ENCODE measurements around the gene LRRC72.
"Not testable (repeated sequence)": the region's sequence is repeated elsewhere in the genome, so short reads cannot be mapped to it uniquely, and the experiment has no call there.

The LRRC72 gene

DNA sequence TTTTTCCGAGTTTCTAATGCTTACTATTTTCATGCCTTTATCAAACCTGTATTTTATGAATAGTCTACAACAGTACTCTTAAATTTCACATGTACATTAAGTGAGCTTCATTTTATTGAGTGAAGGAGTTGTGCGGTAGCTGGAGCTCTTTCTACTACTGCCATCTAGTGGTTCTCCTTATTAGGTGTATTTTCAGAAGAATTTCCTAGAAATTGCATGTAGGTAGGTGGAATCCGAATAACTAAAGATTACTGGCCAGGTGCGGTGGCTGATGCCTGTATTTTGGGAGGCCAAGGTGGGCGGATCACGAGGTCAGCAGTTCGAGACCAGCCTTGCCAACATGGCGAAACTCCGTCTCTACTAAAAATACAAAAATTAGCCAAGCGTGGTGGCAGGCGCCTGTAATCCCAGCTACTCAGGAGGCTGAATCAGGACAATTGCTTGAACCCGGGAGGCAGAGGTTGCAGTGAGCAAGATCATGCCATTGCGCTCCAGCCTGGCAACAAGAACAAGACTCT lies 38.3 kb downstream of the LRRC72 start:
- DNase-seq, result no peak
- intact Hi-C loops (cut with DNase I), result loop anchor here (1.0 to 2.0 kb wide), 2 partner anchors 132 to 487 kb away; no protein-coding TSS in a partner anchor

DNA sequence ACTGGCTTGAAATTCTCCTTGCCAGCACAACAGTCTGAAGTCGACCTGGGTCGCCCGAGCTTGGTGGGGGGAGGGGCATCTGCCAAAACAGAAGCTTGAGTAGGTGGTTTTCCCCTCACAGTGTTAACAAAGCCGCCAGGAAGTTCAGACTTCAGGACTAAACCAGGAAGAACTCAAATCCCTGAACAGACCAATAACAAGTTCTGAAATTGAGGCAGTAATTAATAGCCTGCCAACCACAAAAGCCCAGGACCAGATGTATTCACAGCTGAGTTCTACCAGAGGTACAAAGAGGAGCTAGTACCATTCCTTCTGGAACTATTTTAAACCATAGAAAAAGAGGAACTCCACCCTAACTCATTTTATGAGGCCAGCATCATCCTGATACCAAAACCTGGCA lies 45.3 kb downstream of the LRRC72 start:
- DNase-seq, result no peak
- intact Hi-C loops (cut with DNase I), result no loop called here

DNA sequence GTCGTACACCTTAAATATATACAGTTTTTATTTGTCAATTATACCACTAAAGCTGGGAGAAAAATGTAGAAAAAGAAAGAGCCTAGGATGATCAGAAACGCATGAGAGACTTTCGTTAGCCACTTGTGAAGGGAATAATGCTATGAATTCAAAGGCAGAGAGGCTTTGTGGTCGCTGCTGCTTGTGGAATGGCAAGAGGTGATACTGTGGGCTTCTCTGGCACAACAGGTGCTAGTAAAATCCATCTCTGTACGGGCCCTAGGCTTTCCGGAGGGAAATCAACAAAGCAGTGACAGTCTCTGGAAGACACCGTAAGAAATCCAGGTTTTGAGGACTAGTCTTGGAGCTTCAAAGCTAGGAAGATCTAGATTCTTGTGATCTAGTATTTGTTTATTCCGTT lies 52.6 kb downstream of the LRRC72 start:
- intact Hi-C loops (cut with DNase I), result no loop called here
- no peak for DNase-seq

DNA sequence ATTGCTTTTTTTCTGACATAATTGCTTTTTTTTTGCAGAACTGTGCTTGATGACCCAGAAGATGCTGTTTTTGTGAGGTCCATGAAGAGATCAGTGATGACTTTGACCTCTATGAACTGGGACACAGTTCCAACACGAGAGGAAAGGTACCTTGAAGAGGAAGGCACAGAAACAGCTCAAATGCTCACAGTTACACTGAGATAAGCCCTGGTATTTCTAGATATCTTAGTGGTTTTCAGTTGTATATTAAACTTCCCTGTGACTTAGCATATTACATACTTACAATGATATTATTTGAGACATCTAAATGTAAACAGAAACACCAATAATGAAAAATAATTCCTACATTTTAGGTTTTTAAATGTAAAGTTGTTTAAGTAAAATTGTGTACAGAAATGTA lies 54.7 kb downstream of the LRRC72 start:
- intact Hi-C loops (cut with DNase I), result no loop called here
- DNase-seq, result no peak

DNA sequence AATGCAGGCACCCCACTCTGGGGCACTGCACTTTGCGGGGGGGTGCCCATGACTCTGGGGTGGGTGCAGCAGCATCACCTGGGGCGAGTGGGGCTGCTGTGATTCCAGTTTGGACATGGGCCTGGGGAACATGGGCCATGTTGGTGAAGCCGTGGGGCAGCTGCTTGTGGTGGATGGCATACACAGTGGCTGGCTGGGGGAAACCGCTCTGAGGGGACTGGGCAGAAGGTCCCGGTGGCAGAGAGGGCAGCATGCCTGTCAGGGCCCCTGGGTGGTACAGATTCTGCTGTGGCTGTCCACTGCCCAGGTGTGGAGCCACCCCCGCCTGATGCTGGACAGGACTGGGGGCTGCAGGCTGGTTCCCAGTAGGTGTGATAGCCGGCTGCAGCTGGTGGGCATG lies 57.2 kb downstream of the LRRC72 start:
- no peak for DNase-seq
- intact Hi-C loops (cut with DNase I), result no loop called here

DNA sequence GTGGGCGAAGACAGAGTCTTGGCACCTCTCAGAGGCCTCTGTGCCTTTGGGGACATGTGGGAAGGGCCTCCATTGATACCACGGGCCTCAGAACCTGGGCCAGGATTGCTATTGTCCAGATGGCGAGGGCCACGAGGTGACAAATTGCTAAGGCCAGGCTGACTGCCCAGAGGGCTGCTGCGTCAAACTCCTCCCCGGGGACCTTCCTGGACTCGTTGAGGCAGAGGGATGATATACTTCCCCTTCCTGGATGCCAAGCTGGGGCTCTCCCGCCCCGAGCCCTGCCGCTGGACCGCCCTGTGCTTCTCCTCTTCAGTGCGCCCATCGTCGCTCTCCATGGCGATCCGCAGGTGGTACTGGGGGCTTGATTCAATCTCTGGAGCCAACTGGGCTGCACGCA lies 58.9 kb downstream of the LRRC72 start:
- DNase-seq, result no peak
- intact Hi-C loops (cut with DNase I), result no loop called here

DNA sequence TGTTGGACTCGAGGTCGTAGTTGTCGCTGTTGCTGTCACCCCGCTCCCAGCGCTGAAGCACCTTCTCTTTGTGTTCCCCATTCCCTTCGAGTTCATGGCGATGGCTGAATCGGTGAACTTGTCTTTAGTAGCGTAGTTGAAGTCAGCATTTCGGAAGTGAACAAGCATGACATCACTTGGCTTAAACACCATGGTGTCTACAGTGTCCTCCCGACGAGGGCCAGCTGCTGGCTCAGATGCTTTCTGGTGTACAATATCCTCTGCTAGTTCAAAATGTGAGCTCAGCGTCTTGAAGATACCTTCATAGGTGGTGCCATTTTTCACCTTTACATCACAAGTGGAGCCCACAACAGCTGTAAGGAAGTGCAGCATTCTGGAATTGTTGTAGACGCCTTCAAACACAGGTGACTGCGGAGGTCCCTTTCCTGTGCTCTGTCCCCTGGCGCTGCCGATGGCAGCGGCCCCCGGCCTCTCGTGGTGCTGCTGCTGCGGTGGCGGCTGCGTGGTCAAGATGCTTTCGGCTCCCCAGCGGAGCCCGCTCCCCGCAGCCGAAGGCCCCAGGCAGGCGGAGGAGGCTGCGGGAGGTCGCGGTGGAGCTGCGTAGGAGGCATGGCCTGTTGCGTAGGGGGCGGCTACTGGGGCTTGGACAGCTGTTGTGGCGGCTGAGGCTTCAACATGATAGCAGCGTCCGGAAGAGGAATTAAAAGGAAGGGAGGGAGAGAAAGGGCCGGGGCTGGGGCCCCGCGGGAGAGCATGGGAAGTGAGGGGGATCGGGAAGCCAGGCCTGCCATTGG lies 59.7 kb downstream of the LRRC72 start:
- intact Hi-C loops (cut with DNase I), result no loop called here
- peak in 2 of 10 donors; percentile 79 to 81 for DNase-seq

DNA sequence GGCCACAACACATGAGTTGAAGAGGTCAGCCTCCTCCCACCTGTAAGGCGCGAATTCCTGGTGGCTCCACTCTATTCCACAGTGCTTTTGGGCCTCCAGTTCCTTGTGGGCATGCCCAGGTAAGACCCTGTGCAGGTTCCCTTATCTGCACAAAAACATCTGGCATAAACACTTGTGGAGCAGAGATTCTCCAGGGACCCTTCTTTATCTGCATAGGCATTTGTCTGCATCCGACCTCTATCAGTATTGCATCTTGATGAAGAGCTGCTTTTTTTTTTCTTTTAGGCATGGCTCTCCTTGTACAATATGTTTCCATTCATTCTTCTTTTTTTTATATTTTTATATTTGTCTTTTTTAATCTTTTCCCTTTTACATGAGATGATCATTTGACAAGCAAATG lies 60.5 kb downstream of the LRRC72 start:
- intact Hi-C loops (cut with DNase I), result no loop called here
- DNase-seq, result no peak

DNA sequence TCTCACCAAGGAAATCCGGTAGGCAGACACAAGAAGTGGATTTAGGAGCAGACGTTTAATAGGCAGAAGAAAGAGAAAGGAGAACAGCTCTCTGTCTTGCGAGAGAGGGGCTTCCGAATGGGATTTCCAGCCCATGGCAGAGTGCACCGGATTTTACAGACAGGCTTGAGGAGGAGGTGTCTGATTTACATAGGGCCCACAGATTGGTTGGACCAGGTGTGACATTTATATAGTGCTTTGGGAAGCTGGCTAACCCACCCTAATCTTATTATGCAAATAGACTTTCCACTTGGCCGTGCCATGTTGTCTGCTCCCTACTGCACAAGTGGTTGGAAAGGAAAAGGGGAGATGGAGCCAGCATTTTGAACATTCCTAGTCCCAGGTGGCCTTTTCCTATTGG lies 61.2 kb downstream of the LRRC72 start:
- no peak for DNase-seq
- intact Hi-C loops (cut with DNase I), result no loop called here

DNA sequence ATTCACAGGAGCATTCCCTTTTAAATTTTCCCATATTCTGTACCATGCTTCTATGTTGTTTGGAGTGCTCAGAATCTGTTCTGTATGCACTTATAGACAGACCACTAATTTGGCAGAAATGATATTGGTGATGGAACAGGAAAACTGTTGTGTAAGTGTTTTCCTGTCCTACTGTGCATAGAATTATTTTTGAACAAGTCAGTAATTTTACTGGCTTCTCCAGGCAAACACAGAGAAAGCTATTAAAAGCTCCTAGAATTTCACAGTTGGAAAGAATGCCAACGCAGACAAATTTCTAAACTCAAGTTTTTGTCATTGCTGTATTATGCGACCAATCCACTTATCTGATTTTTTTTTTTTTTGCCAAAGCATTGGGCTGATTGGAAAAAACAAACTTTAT lies 63.3 kb downstream of the LRRC72 start:
- intact Hi-C loops (cut with DNase I), result no loop called here
- no peak for DNase-seq

DNA sequence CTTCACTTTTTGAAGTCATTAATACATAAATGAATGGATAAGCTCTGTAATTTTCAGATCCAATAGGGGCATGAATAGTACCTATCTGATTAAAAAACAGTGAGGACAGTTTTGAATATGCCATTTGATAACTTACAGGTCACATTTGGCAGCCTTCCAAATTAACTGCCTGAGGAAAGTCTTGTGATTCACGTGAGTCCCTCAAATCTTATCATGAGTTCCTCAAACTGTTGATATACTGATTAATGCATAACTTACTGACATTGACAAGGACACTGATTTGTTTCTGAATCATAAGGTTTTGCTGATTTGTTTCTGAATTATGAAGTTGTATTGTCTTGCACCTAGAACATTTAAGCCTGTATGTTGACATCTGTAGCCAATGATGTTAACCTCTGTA lies 63.8 kb downstream of the LRRC72 start:
- intact Hi-C loops (cut with DNase I), result no loop called here
- no peak for DNase-seq

DNA sequence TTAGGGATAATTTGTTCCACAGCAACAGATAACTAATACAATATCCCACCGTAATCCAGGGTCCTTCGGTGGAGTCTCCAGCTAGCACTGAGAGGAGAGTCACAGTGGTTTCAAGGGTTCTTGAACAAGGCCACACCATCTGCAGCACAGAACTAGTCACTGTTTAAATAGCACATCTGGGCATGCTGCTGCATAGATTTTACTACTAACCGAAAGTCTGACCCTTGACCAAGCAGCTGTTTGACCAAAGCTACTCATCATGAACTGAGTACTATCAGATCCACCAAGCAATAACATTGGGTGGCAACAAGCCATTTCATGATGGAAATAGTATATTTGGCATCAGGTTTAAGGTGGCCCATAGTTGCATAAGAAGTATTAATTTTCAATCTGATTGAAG lies 65.8 kb downstream of the LRRC72 start:
- DNase-seq, result no peak
- intact Hi-C loops (cut with DNase I), result no loop called here

DNA sequence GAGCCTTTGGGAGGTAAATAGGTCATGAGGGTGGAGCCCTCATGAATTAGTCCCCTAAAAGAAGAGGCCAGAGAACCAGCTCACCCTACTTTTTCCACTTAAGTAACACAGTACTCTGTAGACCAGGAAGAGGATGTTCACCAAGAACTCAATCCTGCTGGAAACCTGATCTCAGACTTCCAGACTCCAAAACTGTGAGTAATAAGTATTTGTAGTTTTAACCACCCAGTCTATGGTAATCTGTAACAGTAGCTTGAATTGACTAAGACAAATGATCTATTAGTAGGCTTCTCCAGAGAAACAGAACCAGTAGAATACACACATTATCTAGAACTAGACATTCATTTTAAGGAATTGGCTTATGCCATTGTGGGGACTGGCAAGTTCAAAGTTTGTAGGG lies 67.4 kb downstream of the LRRC72 start:
- intact Hi-C loops (cut with DNase I), result no loop called here
- no peak for DNase-seq

DNA sequence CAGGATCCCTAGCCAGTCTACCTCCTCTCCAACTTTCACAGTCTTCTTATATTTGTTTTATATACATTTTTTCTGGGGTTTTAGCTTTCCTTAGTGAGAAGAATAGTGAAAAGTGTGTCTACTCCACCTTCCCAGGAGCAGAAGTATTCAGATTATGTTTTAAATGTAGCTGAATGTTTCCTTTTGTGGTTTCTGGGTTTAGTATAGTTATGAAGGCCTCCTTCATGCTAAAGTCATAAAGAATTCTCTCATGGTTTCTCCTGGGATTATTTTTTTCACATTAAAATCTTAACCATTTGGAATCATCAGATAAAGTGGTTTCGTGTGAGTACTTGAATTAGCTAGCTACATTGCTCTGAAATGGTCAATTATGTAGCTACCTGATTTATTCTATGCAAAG lies 68.1 kb downstream of the LRRC72 start:
- intact Hi-C loops (cut with DNase I), result no loop called here
- DNase-seq, result no peak

DNA sequence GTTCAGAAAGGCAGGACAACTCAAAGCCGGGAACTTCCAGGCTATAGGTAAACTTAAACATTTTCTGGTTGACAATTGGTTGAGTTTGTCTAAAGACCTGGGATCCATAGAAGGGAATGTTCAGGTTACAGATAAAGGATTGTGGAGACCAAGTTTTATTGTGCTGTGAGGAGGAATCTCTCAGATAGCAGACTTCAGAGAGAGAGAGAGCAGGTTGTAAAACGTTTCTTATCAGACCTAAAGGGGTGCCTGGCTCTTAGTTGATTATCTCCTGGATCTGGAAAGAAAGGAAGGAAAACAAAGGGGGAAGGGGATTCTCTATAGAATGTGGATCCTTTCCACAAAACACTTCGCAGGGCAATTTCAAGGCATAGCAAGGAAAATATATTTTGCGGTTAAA lies 69.0 kb downstream of the LRRC72 start:
- intact Hi-C loops (cut with DNase I); DNase-seq: not testable (repeated sequence)

DNA sequence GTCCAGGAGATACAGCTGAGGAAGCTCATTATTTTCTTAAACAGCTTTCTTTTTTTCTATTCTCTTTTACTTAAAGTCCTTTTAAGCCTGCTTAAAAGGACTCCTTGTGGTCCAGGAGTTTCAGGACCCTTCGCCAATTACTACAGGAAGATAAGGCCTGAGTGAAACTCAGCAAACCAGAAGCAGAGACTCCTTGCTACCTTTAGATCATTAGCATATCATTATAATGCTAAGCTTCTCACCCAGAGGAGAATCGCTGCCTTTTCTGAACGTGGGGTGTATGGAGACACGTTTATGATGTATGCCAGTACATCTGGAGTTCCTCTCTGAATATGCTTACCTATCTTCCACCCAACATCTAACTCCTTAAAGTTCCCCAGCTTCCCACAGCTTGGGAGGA lies 71.4 kb downstream of the LRRC72 start:
- intact Hi-C loops (cut with DNase I), result no loop called here
- no peak for DNase-seq

DNA sequence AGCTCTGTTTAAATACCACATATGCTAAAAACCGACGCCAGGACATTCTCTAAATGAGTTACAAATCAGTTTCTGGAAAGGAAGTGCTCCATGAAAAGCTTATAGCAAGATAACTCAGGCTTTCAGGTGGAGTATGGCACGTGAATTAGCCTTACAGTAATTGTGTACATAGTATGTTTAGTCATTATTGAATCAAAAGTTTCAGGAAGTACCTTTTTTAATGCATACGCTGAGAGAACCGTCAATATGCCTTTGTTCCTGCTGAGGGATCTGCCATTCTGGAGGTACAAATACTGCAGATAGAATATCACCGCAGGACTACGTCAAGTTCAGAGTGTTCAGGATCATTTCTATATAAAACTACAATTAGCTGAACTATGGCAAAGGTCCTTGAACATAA lies 73.2 kb downstream of the LRRC72 start:
- no peak for DNase-seq
- intact Hi-C loops (cut with DNase I), result no loop called here

DNA sequence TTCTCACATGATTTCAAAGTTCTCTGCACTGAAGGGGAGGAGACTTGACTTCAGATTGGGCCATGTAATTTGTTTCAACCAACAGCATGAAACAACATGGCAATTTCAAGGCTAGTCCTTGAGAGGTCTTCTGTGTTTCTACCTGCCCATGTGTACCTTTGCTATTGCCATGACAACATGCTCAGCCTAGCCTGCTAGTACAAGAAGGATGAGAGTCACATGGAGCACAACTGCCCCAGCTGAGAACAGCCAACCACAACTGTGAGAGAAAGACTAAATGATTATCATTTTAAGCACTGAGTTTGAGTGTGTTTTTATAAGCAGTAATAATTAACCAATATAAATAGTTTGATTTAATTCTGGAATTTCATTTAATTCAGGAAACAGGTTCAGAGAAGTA lies 77.0 kb downstream of the LRRC72 start:
- intact Hi-C loops (cut with DNase I), result loop anchor here (2.0 kb wide), 1 partner anchor 315 kb away; no protein-coding TSS in a partner anchor

DNA sequence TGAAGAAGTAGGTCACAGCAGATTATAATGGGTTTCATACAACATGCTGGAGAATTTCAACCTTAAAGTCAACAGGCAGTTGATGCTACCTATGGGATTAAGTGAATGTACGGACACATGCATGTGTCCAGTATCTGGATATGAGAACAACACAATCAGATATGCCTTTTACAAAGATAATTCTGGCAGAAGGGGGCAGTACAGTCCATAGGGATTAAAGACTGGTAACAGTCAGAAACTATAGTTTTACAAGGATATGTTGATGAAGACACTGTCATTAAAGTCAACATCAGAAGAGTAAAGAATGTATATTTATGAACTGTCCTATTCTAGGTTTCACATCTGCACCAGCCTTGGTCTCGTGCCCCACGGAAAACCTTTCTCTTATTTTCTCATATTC lies 77.4 kb downstream of the LRRC72 start:
- intact Hi-C loops (cut with DNase I), result loop anchor here (2.0 kb wide), 1 partner anchor 315 kb away; no protein-coding TSS in a partner anchor
- DNase-seq, result no peak

More for the DNA sequence above, 77.0 kb downstream of the LRRC72 start:
- no peak for DNase-seq

DNA sequence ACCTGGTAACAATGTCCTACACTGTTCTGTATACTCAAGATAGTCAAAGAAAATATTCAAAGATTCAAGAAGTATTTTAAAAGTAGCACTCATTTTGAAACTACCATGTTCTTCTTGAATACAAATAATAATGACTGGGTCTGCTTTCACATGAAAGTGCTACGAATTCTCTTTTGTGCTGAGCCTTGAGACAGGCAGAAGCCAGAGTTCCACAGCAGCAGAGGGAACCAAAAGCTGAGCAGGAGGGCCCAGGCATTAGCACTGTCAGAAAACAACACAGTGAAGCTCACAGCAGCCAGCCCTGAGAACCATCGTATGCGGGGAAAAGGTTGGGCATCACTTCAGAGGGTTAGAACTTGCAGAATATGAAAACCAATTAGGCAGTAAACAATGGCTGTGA lies 80.1 kb downstream of the LRRC72 start:
- intact Hi-C loops (cut with DNase I), result no loop called here
- DNase-seq, result no peak

DNA sequence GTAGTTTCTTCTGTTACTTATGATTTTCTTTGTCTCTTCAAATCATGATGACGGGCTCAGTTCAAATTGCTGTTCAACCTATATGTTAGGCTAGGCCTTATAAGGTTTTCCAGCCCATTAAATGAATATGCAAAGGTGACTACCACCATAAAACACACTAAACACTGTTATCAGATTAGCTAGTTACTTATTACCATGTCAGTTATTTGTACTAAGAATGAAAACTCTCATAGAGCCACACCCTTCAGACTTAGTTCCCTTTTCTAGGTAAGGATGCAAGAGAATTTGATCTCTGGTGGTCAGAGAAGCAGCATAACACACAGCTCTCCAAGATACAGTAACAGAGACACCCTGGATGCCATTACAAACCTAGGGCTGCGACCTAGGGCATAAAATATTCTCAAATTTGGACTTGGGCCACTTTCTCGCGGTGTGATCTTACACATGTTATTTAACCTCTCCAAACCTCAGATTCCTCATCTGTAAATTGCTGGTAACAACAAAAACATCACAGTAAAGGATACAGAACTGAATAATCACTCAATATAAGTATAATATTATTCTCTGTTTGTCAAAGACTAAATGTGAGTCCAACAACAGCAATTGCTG lies 83.3 kb downstream of the LRRC72 start:
- intact Hi-C loops (cut with DNase I), result no loop called here
- DNase-seq, result no peak

DNA sequence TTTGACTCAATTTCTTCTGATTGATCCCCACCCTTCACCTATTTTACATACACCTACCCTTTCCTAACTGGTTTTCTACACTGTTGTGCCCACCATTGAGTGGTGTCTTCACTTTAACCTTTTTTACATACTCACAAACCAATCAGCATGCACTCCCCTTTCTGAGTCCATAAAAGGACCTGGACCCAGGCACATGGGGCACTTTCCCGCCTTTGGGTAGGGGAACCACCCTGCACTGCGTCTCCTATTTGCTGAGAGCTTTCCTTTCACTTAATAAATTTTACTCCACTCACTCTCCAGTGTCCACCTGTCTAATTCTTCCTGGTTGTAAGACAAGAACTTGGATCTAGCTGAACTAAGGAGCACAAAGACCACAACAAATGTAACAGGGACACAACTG lies 85.1 kb downstream of the LRRC72 start:
- intact Hi-C loops (cut with DNase I), result no loop called here
- DNase-seq, result no peak

Data from posterior cingulate gyrus (tissue), 11 donors.